ENCODE data around the gene ABCG8. TPM values are rescaled to one million over a fixed set of nuclear protein-coding genes. Genes with fewer than 3 reads are reported as not detected.

Gene ABCG8
- total RNA-seq, 4 donors from 2014 or later = not detected

- no peak overlapping the region for H3K4me3 ChIP-seq
- no peaks in the 10 kb centered on the region for H3K4me1 ChIP-seq
- H3K9me3 ChIP-seq = no peaks in the 10 kb centered on the region
- no peak overlapping the region for H3K27ac ChIP-seq
- 80 to 84% methylated on average over 3 of the region's 3 CpGs for WGBS, 2 donors
- TF ChIP-seq POLR2A (IDR thresholded peaks at IDR 0.05) (no peak), CTCF (IDR thresholded peaks at IDR 0.05) (no peak)
- no peaks in the 10 kb centered on the region for H3K36me3 ChIP-seq
- intact Hi-C loops (cut with DNase I) = no loop called here
- DNase-seq = no peak
- peaks cover 0 to 88% (median 0%) of the 10 kb centered on the region in 4 donors for H3K27me3 ChIP-seq
These were observed 15.9 kb downstream of the ABCG8 start for GRCh38 chr2:43854671-43855070.

- H3K9me3 ChIP-seq = no peaks in the 10 kb centered on the region
- TF ChIP-seq CTCF (IDR thresholded peaks at IDR 0.05) (no peak), POLR2A (IDR thresholded peaks at IDR 0.05) (no peak)
- no peaks in the 10 kb centered on the region for H3K4me1 ChIP-seq
- H3K27me3 ChIP-seq = peaks cover 0 to 92% (median 0%) of the 10 kb centered on the region in 4 donors
- intact Hi-C loops (cut with DNase I) = no loop called here
- no peaks in the 10 kb centered on the region for H3K36me3 ChIP-seq
- no peak overlapping the region for H3K4me3 ChIP-seq
- DNase-seq = no peak
- WGBS, 2 donors = 86 to 91% methylated on average over 2 of the region's 2 CpGs
- H3K27ac ChIP-seq = no peak overlapping the region
These were observed 16.5 kb downstream of the ABCG8 start for GRCh38 chr2:43855292-43855691.

- no peaks in the 10 kb centered on the region for H3K9me3 ChIP-seq
- H3K27ac ChIP-seq = no peak overlapping the region
- no peak for TF ChIP-seq CTCF (IDR thresholded peaks at IDR 0.05)
- TF ChIP-seq POLR2A (IDR thresholded peaks at IDR 0.05) = no peak
- no peaks in the 10 kb centered on the region for H3K36me3 ChIP-seq
- H3K4me3 ChIP-seq = no peak overlapping the region
- WGBS, 2 donors = 76 to 80% methylated on average over 12 of the region's 12 CpGs
- peaks cover 0 to 81% (median 0%) of the 10 kb centered on the region in 4 donors for H3K27me3 ChIP-seq
- no peaks in the 10 kb centered on the region for H3K4me1 ChIP-seq
- DNase-seq = no peak
- intact Hi-C loops (cut with DNase I) = no loop called here
These were observed 33.4 kb downstream of the ABCG8 start for GRCh38 chr2:43872151-43872550.

- no peaks in the 10 kb centered on the region for H3K9me3 ChIP-seq
- no peak overlapping the region for H3K4me3 ChIP-seq
- no peak overlapping the region for H3K27ac ChIP-seq
- H3K36me3 ChIP-seq = no peaks in the 10 kb centered on the region
- no peak for TF ChIP-seq POLR2A (IDR thresholded peaks at IDR 0.05)
- TF ChIP-seq CTCF (IDR thresholded peaks at IDR 0.05) = no peak
- H3K4me1 ChIP-seq = peaks cover 0 to 5% (median 3%) of the 10 kb centered on the region in 3 donors
- intact Hi-C loops (cut with DNase I) = no loop called here
- no peak for DNase-seq
- WGBS, 2 donors = 80 to 83% methylated on average over 7 to 8 of the region's 11 CpGs
- H3K27me3 ChIP-seq = peaks cover 0 to 62% (median 0%) of the 10 kb centered on the region in 4 donors
These were observed 36.1 kb downstream of the ABCG8 start for GRCh38 chr2:43874776-43875451.

- TF ChIP-seq CTCF (IDR thresholded peaks at IDR 0.05) (peak; percentile 56 to 89 (median 82)), POLR2A (IDR thresholded peaks at IDR 0.05) (no peak)
- Histone ChIP-seq H3K4me1 (peaks cover 0 to 20% (median 3%) of the 10 kb centered on the region in 3 donors), H3K9me3 (no peaks in the 10 kb centered on the region), H3K27ac (no peak overlapping the region), H3K36me3 (no peaks in the 10 kb centered on the region), H3K4me3 (no peak overlapping the region), H3K27me3 (peaks cover 0 to 41% (median 0%) of the 10 kb centered on the region in 4 donors)
- WGBS, 2 donors = 35 to 43% methylated on average over 13 to 16 of the region's 16 CpGs
- no peak for DNase-seq
- intact Hi-C loops (cut with DNase I) = no loop called here
These were observed 39.2 kb downstream of the ABCG8 start for GRCh38 chr2:43877782-43878464.
